ENCODE measurements around the gene METTL17. TPM values are rescaled to one million over a fixed set of nuclear protein-coding genes. Genes with fewer than 3 reads are reported as not detected.

Gene METTL17
- 77.0 and 88.5 TPM in 2 replicates for total RNA-seq (2014; rRNA removed; shearing (Covaris generic))

GRCh38 chr14:20989787-20990600 lies at the start of gene METTL17:
Gene METTL17 (plus strand): TSS chr14:20989980. CDS start chr14:20990003, 23 bp downstream.

GRCh38 chr14:20954736-20955537 lies 34.8 kb upstream of the METTL17 start, which contains the start of gene RNASE2:
Gene RNASE2 (plus strand): TSS chr14:20955487. CDS start chr14:20955772, 285 bp downstream.

GRCh38 chr14:20998674-20999366 lies 9.0 kb downstream of the METTL17 start, which contains the start of gene SLC39A2:
Gene SLC39A2 (plus strand): TSS chr14:20999293. CDS start chr14:20999447, 154 bp downstream.

GRCh38 chr14:21024585-21025370 lies 35.0 kb downstream of the METTL17 start, which contains the start of gene NDRG2:
Gene NDRG2 (minus strand): TSS chr14:21025061. CDS start chr14:21023315, 1,746 bp downstream.

GRCh38 chr14:21029917-21030316 lies 40.1 kb downstream of the METTL17 start, which contains the start of gene TPPP2:
Gene TPPP2 (plus strand): TSS chr14:21030217. CDS start chr14:21030582, 365 bp downstream.

GRCh38 chr14:21034707-21035106 lies 44.9 kb downstream of the METTL17 start, which contains the start of gene RNASE13:
Gene RNASE13 (minus strand): TSS chr14:21034807. CDS start chr14:21034288, 519 bp downstream.

GRCh38 chr14:21041676-21042433 lies 52.1 kb downstream of the METTL17 start, which contains the start of gene RNASE7:
Gene RNASE7 (plus strand): TSS chr14:21042362. CDS start chr14:21042993, 631 bp downstream.

Small RNAs within 50 kb of the gene (small RNA-seq; reads per million reads assigned to genes)
- not detected for gene RN7SL189P

Other genes with a start within 250 kb of the METTL17 start
- not detected in 2 replicates for gene EDDM3A, start 244.1 kb upstream of the METTL17 start, total RNA-seq (2014; rRNA removed; shearing (Covaris generic))
- gene EDDM3B, start 221.6 kb upstream of the METTL17 start, total RNA-seq (2014; rRNA removed; shearing (Covaris generic)) = not detected in 2 replicates
- not detected in 2 replicates for gene RNASE6, start 208.7 kb upstream of the METTL17 start, total RNA-seq (2014; rRNA removed; shearing (Covaris generic))
- not detected in 2 replicates for gene RNASE1, start 187.1 kb upstream of the METTL17 start, total RNA-seq (2014; rRNA removed; shearing (Covaris generic))
- gene RNASE3, start 98.6 kb upstream of the METTL17 start, total RNA-seq (2014; rRNA removed; shearing (Covaris generic)) = not detected in 2 replicates
- gene RNASE2, start 34.5 kb upstream of the METTL17 start, total RNA-seq (2014; rRNA removed; shearing (Covaris generic)) = not detected in 2 replicates
- gene SLC39A2, start 9.3 kb downstream of the METTL17 start, total RNA-seq (2014; rRNA removed; shearing (Covaris generic)) = not detected in 2 replicates
- 3.4 and 4.2 TPM in 2 replicates for gene NDRG2, start 35.1 kb downstream of the METTL17 start, total RNA-seq (2014; rRNA removed; shearing (Covaris generic))
- not detected in 2 replicates for gene TPPP2, start 40.2 kb downstream of the METTL17 start, total RNA-seq (2014; rRNA removed; shearing (Covaris generic))
- gene RNASE13, start 44.8 kb downstream of the METTL17 start, total RNA-seq (2014; rRNA removed; shearing (Covaris generic)) = not detected in 2 replicates
- not detected in 2 replicates for gene RNASE7, start 52.4 kb downstream of the METTL17 start, total RNA-seq (2014; rRNA removed; shearing (Covaris generic))
- gene RNASE8, start 67.8 kb downstream of the METTL17 start, total RNA-seq (2014; rRNA removed; shearing (Covaris generic)) = not detected in 2 replicates
- 25.5 and 27.5 TPM in 2 replicates for gene ARHGEF40, start 80.3 kb downstream of the METTL17 start, total RNA-seq (2014; rRNA removed; shearing (Covaris generic))
- gene ZNF219, start 108.7 kb downstream of the METTL17 start, total RNA-seq (2014; rRNA removed; shearing (Covaris generic)) = 4.4 and 7.0 TPM in 2 replicates
- gene TMEM253, start 111.1 kb downstream of the METTL17 start, total RNA-seq (2014; rRNA removed; shearing (Covaris generic)) = 0.53 TPM in 1 of 2 replicates, not detected in the other
- gene OR5AU1, start 166.1 kb downstream of the METTL17 start, total RNA-seq (2014; rRNA removed; shearing (Covaris generic)) = not detected in 2 replicates